ENCODE results near the gene OSR1.
A peak's percentile ranks its signal among the peaks of the same experiment; 100 is the strongest.

OSR1 gene

DNA sequence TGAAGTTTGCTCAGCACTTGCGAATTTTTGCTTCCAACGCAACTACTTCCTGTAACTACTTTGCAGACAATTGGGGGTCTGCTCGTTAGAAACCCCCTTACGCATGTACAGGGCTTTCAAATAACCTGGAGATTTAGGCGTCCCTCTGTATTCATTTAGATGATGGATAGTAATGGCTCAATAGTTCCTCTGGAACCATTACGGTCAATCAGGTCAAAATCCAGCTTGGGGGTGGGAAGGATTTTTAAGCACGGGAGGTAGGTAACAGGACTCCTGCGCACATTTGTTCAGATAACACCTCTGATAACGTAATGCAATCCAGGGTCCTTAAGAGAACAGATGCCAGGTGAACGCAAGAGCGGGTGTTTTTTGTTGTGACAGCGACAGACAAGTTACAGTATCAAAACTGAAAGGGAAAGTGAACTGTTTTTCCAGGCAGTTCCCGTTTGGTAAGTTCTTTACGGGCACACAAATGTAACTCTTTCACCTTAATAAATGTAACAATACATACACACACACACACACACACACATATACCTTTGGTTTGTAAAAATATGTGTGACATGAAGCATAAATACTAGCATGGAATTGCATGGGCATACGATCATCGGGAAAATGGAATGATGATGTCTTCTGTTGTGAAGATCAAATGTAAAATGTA lies 3.8 kb upstream of the OSR1 start:
- ChIA-PET POLR2A (no interaction called here), CTCF (interaction anchor here (1.0 kb wide), 1 partner anchor 527 kb away, joined by 4 read pairs; no protein-coding TSS in a partner anchor)
- TF ChIP-seq, protein P1, sequence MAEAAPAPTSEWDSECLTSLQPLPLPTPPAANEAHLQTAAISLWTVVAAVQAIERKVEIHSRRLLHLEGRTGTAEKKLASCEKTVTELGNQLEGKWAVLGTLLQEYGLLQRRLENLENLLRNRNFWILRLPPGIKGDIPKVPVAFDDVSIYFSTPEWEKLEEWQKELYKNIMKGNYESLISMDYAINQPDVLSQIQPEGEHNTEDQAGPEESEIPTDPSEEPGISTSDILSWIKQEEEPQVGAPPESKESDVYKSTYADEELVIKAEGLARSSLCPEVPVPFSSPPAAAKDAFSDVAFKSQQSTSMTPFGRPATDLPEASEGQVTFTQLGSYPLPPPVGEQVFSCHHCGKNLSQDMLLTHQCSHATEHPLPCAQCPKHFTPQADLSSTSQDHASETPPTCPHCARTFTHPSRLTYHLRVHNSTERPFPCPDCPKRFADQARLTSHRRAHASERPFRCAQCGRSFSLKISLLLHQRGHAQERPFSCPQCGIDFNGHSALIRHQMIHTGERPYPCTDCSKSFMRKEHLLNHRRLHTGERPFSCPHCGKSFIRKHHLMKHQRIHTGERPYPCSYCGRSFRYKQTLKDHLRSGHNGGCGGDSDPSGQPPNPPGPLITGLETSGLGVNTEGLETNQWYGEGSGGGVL (tag by site-specific recombination; IDR thresholded peaks at IDR 0.05) = no peak
- TF ChIP-seq ZBTB1 (tag by site-specific recombination; IDR thresholded peaks at IDR 0.05) = no peak
- TF ChIP-seq ZBTB20 (tag by site-specific recombination; IDR thresholded peaks at IDR 0.05) = peak; percentile 11; the same call in 1 of the 2 replicates
- TF ChIP-seq ZNF394 (tag by site-specific recombination; IDR thresholded peaks at IDR 0.05; ENCODE audit: borderline replicate concordance) = no peak
- H3K4me1 ChIP-seq (ENCODE audit: control insufficient read depth, insufficient read depth, low read length) = peaks cover 12% of the 10 kb centered on the region
- no peaks in the 10 kb centered on the region for H3K9me3 ChIP-seq (ENCODE audit: control insufficient read depth, insufficient read depth, low read depth, low read length)
- H3K27ac ChIP-seq (ENCODE audit: extremely low read depth, low read depth, low read length) = no peak overlapping the region; the same call in 1 of the 2 replicates
- no peaks in the 10 kb centered on the region for H3K36me3 ChIP-seq (ENCODE audit: control insufficient read depth in 2 of 2, insufficient read depth in 1 of 2, low read length in 2 of 2)
- H3K4me3 ChIP-seq (ENCODE audit: low read depth, low read length) = peak overlapping the region; percentile 44

GRCh38 chr2:19361325-19361990 lies 3.0 kb upstream of the OSR1 start:
- H3K9me3 ChIP-seq (ENCODE audit: control insufficient read depth, insufficient read depth, low read depth, low read length) = no peaks in the 10 kb centered on the region
- H3K36me3 ChIP-seq (ENCODE audit: control insufficient read depth in 2 of 2, insufficient read depth in 1 of 2, low read length in 2 of 2) = no peaks in the 10 kb centered on the region
- H3K4me1 ChIP-seq (ENCODE audit: control insufficient read depth, insufficient read depth, low read length) = peaks cover 12% of the 10 kb centered on the region
- no peak overlapping the region for H3K4me3 ChIP-seq (ENCODE audit: low read depth, low read length)
- CTCF ChIA-PET = interaction anchor here (0.6 to 3.9 kb wide), 4 partner anchors 218 to 611 kb away, joined by 3 to 22 read pairs (median 4); no protein-coding TSS in a partner anchor
- TF ChIP-seq ZNF133 (tag by site-specific recombination; IDR thresholded peaks at IDR 0.05) (no peak), IKZF3 (tag by site-specific recombination; IDR thresholded peaks at IDR 0.05) (no peak), ZFP3 (tag by site-specific recombination; IDR thresholded peaks at IDR 0.05; ENCODE audit: low read depth) (no peak), ZNF791 (tag by site-specific recombination; IDR thresholded peaks at IDR 0.05) (no peak), KLF9 (tag by site-specific recombination; IDR thresholded peaks at IDR 0.05; ENCODE audit: low read depth) (no peak), SALL2 (tag by site-specific recombination; IDR thresholded peaks at IDR 0.05; ENCODE audit: borderline replicate concordance) (no peak), ZBTB17 (tag by site-specific recombination; IDR thresholded peaks at IDR 0.05) (no peak), REPIN1 (tag by site-specific recombination; IDR thresholded peaks at IDR 0.05; ENCODE audit: low read depth) (no peak), ZNF529 (tag by site-specific recombination; IDR thresholded peaks at IDR 0.05; ENCODE audit: insufficient replicate concordance) (no peak), ZNF121 (tag by site-specific recombination; IDR thresholded peaks at IDR 0.05) (no peak), ZNF707 (tag by site-specific recombination; IDR thresholded peaks at IDR 0.05) (no peak), ZNF37A (tag by site-specific recombination; IDR thresholded peaks at IDR 0.05) (no peak), ZNF701 (tag by site-specific recombination; IDR thresholded peaks at IDR 0.05) (no peak), ZFP41 (tag by site-specific recombination; IDR thresholded peaks at IDR 0.05; ENCODE audit: borderline replicate concordance) (no peak), ZNF202 (tag by site-specific recombination; IDR thresholded peaks at IDR 0.05; ENCODE audit: borderline replicate concordance) (no peak), ZNF600 (tag by site-specific recombination; IDR thresholded peaks at IDR 0.05) (no peak)
- TF ChIP-seq, protein P2, sequence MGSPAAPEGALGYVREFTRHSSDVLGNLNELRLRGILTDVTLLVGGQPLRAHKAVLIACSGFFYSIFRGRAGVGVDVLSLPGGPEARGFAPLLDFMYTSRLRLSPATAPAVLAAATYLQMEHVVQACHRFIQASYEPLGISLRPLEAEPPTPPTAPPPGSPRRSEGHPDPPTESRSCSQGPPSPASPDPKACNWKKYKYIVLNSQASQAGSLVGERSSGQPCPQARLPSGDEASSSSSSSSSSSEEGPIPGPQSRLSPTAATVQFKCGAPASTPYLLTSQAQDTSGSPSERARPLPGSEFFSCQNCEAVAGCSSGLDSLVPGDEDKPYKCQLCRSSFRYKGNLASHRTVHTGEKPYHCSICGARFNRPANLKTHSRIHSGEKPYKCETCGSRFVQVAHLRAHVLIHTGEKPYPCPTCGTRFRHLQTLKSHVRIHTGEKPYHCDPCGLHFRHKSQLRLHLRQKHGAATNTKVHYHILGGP (tag by site-specific recombination; IDR thresholded peaks at IDR 0.05) = no peak
- TF ChIP-seq, protein P3, sequence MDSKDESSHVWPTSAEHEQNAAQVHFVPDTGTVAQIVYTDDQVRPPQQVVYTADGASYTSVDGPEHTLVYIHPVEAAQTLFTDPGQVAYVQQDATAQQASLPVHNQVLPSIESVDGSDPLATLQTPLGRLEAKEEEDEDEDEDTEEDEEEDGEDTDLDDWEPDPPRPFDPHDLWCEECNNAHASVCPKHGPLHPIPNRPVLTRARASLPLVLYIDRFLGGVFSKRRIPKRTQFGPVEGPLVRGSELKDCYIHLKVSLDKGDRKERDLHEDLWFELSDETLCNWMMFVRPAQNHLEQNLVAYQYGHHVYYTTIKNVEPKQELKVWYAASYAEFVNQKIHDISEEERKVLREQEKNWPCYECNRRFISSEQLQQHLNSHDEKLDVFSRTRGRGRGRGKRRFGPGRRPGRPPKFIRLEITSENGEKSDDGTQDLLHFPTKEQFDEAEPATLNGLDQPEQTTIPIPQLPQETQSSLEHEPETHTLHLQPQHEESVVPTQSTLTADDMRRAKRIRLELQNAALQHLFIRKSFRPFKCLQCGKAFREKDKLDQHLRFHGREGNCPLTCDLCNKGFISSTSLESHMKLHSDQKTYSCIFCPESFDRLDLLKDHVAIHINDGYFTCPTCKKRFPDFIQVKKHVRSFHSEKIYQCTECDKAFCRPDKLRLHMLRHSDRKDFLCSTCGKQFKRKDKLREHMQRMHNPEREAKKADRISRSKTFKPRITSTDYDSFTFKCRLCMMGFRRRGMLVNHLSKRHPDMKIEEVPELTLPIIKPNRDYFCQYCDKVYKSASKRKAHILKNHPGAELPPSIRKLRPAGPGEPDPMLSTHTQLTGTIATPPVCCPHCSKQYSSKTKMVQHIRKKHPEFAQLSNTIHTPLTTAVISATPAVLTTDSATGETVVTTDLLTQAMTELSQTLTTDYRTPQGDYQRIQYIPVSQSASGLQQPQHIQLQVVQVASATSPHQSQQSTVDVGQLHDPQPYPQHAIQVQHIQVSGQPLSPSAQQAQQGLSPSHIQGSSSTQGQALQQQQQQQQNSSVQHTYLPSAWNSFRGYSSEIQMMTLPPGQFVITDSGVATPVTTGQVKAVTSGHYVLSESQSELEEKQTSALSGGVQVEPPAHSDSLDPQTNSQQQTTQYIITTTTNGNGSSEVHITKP (tag by site-specific recombination; IDR thresholded peaks at IDR 0.05) = no peak
- H3K27ac ChIP-seq (ENCODE audit: extremely low read depth, low read depth, low read length) = no peak overlapping the region
- POLR2A ChIA-PET = interaction anchor here (3.9 kb wide), 1 partner anchor 14 kb away, joined by 30 read pairs; no protein-coding TSS in a partner anchor
